NCI-H526 treated with DMSO at 0.1 percent for 48 hours (cell line): Measurements from ENCODE around the gene OSTC.
A peak's percentile ranks its signal among the peaks of the same experiment; 100 is the strongest.
"Not testable (repeated sequence)": the region's sequence is repeated elsewhere in the genome, so short reads cannot be mapped to it uniquely, and the experiment has no call there.

Experiments used
- DNase-seq: peaks from one replicate; lab custom pipeline; 2025; lab: John Stamatoyannopoulos, UW

OSTC gene

GRCh38 chr4:108646706-108647105 is 3.7 kb upstream of the OSTC start:
- no peak for DNase-seq

DNA sequence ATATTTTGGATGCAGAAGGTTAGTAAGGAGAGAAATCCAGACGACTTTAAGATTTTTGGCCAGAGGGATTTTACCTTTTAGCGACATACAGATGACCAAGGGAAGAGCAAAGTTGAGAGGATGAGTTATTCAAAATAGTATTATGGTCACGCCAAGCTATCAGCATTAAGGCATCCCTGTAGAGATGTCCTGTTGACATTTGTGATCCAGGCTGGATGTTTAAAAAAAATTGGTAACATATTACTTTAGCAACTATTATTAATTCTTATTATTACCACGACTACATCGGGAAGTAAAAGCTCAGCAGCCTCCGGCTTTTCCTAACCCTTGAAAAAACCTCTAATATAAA is 562 bp upstream of the OSTC start:
- DNase-seq = no peak

DNA sequence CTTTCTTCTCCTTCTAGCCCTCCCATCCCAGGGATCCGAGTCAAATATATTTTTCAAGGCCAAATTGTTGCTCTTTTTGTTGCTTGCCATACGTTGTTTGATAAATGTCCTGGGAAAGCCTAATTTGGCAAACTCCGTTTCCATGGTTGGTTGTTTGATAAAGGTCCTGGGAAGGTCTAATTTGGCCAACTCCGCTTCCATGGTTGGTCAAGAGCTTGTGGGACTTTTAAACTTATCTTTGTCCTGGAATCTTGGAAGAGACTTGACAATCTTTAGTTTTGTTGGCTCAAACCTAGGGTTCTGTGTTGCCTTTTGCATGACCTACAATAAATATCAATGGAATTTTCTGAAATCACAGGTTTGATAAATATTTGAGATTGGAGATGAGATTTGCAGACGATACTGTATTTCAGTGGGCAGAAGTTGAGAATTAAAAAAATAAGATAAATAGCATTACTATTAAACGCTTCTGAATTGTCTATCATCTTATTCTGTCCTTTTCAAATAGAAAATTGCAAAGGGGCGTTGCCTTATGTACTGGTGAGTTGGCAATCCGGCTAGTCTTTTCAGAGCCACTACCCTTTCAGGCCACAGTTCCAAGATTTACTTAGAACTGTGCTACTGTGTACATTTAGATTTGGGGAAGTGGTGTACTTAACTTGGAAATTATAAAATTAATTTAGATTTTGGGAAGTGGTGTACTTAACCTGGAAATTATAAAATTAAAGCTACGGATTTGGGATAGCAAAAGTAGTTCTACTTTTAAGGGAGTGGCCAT is 804 bp downstream of the OSTC start:
- no peak for DNase-seq

DNA sequence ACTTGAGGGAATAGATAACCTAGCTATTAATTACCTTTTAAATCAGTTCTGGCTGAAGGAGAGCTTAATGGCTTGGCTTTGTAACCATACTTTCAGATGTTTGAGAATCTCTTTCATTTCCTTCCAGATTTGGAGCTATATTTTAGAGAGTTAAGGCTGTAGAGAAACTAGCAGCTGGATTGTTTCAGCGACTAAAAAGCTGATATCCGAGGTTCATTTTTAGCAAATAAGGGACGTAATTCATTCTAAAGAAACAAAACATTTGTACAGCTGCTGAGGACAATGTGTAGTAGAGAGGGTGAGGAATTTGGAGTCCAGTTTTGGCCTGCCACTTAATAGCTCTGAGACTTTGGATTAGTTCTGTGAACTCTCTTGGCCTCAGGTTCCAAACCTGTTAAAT is 12.2 kb downstream of the OSTC start:
- DNase-seq = no peak

- DNase-seq = no peak
These were observed 24.1 kb downstream of the OSTC start for GRCh38 chr4:108674356-108674977.

DNA sequence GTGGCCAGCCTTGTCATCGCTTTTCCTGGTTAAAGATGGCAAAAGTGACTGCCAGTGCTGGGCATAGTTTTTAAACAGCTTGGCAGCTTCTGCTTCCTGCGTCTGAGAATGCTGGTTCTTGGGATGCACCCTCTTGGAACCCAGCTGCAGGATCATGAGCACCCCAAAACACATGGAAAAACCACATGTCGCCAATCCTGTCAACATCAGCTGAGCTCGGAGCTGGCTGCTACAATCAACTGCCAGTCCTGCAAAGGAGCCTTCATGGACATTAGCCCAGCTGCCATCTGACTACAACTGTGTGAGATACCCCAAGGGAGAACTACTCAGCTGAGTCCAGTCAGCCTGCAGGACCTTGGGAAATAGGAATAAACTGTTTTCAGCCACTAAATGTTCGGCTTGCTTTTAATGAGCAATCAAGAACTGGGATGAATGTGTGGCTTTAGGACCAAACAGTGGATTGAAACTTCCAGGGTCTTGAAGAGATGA is 31.0 kb downstream of the OSTC start:
- no peak for DNase-seq

DNA sequence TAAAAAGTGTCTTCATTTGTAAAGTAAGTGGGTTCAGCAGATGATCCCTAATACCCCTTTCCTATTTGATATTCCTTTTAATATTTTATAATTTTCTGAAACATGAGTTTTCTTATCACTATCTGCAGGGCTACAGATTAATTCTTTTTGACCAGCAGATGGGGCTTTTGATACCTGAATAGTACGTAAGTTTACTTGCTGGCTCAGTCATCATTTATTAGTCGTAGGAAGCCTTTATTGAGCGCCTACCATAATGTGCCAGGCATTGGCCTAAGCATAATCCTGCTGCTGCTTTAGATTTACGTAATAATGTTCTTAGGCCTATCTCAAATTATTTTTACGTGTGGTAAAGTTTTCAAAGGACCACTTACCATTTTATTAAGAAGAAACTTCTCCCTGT is 33.1 kb downstream of the OSTC start:
- DNase-seq = peak; percentile 5

DNA sequence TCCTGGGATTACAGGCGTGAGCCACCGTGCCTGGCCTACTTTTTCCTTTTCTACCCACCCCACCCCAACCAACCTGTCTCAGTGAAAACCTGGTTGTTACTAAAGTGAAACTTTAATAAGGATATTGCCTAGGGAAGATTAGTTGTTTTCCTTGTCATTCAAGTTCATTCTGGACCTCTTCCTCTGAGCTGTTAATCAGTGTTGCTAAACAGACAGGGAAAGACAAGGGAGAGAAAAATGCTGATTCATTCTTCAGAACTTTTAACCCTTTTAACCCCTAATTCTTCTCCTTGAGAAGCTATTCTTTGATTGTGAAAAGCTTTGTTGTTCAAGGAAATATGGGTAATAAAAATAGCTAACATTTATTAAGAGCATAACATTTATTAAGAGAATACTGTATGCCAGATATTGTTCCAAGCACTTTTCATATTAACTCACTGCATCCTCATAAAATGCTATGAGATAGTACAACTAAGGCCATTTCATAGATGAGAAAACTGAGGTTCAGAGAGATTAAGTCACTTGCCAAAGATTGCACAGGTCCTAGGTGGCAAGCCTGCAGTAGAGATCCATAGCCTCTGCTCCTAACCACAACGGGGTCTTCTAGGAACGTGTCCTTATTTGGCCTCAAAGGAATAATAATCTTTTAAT is 34.8 kb downstream of the OSTC start:
- no peak for DNase-seq

- no peak for DNase-seq
These were observed 40.3 kb downstream of the OSTC start for GRCh38 chr4:108690738-108691137.

GRCh38 chr4:108693211-108693610 is 42.8 kb downstream of the OSTC start:
- DNase-seq = no peak

DNA sequence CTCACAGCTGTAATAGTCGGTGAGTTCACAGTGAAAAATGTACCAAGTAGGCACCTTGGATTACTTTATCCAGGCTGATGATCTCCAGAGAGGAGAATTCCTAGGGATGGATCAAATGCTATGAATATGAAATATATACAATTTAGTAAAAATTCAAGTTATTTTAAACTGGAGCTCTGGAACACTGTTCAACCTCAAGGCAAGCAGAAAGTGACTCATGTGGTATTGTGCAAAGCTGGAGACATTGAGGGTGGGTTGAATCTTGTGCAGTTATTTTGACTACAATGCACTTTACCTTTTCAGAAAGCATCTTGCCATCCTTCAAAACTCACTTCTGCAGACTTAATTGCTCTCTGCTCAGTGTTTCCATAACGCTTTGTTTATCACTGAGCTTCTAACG is 43.4 kb downstream of the OSTC start:
- DNase-seq = no peak

GRCh38 chr4:108694423-108694822 is 44.0 kb downstream of the OSTC start:
- DNase-seq = no peak

GRCh38 chr4:108695062-108695461 is 44.7 kb downstream of the OSTC start:
- no peak for DNase-seq

DNA sequence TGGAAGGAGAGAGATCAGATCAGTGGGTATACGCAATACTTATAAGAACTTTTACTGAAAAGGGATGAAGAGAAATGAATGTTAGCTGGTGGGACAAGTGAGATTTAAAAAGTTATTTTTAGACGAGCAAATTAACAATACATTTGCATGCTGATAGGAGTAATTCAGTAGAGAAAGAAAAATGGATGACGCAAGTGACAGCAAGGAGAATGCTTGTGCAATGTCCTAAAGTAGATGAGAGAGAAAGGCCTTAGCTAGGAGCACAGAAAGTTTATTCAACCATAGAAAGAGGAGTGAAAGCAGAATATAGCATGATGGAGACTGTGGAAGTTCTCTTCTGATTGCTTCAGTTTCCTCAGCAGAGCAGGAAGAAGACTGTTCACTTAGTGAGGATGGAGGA is 45.8 kb downstream of the OSTC start:
- DNase-seq = no peak

DNA sequence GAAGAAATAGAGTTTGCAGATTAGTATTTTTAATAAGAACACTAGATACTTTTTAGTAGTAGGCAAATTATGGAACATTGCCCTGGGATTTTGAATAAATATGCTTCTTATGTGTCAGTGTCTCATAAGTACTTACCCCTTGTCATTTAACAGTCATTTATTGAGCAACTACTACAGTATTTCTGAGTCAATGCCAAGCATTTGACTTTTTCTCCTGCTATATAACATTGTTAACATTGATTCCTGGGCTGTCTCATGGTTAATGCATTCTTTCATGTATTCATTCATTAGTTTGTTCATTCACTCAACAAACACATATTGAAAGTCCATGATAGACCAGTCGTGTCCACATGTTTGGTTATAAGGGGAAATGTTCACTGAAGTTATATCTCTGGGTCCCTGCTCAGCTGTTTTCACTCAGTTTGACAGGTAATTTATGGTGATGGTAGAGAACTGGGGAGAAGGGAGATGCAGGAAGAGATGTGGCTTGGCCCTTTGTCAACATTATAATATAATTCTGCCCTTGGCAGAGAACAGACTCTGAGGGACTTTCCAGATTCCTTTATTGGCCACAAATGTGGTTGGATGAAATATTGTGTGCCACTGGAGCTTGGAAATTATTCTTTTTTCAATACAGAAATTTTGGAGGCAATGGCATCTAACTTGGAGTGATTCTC is 49.8 kb downstream of the OSTC start:
- no peak for DNase-seq

DNA sequence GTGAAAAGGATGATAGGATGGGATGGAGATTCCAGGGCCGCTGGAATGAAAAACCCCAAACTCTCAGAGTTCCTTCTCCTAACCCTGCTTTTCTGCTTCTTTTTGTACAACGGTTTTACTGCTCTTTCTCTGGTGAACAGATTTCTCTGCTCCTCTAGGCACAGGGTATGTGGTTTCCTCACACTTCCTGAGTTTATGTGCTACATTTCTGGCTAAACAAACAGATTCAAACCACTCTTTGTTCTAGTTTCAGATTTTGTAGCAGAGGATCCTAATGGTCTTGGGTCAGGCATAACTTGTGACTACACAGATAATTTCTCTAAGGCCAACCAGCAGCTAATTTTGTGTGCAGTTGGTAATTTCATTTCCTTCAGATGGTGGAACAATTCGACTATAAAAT is 52.6 kb downstream of the OSTC start:
- DNase-seq = no peak

DNA sequence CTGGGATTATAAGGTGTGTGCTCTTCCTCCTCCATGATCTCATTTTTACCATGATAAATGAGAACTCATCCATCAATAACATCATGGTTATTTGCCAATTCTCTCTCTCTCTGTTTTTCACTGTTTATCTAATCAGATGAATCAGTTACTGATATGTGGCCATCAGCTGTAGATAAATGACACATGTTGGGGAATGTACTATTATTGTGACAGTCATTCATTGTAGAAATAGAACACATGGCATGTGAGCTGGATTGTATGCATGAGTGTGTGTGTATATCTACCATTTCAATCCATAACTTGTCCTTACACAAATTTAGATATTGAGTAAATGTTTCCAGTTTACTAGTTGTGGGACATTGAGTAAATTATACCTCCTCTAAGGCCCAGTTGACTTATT is 53.0 kb downstream of the OSTC start:
- DNase-seq = no peak

DNA sequence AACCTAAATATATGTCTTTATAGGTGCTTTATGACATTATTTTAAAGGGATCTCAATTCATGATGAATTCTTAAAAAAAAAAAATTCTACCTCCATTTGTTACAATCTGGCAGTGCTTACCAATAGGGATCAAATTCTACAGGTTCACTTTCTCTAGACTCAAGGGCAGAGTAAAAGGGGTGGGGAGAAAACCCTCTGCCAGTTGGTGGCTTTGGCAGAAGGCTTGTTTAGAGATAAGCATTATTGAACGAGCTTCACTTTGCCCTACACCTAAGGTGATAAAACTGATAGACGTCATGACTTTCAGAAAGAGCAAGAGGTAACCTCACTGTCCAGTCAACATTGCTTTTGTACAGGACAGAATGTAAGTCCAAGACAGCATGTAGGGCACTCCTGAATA is 53.6 kb downstream of the OSTC start:
- no peak for DNase-seq

GRCh38 chr4:108706289-108706688 is 55.9 kb downstream of the OSTC start:
- DNase-seq = no peak

DNA sequence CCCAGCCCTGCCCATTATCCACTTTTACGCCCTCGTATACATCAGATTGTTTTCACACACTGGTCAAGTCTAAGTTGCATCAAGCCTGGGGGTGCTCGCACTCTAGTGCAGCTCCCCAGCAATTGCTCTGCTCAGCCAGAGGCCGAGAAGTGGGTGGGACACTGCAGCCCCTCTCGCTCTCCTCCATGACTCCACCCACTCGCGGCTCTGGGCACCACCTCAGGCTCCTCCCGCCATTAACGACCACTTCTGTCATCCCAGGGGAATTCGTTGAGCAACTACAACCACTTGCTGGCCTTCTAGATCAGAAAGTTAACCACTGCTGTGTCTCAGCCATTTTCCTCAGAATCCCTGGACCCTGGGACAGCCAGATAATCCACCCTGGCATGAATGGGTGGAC is 58.8 kb downstream of the OSTC start:
- DNase-seq = no peak

GRCh38 chr4:108709722-108710121 is 59.3 kb downstream of the OSTC start:
- no peak for DNase-seq

- not testable (repeated sequence) for DNase-seq
These were observed 60.2 kb downstream of the OSTC start for GRCh38 chr4:108710578-108710977.

GRCh38 chr4:108714880-108715279 is 64.5 kb downstream of the OSTC start:
- no peak for DNase-seq
